Epidermal melanocyte (primary cell): ENCODE measurements around the gene APOD.
"Not testable (repeated sequence)": the region's sequence is repeated elsewhere in the genome, so short reads cannot be mapped to it uniquely, and the experiment has no call there.

ENCODE experiments used
- DNase-seq: peaks from one replicate; pipeline ENCODE4 v3.0.0; 2011; ENCODE audit warnings: low spot score; ENCODE audit not compliant: insufficient read length

APOD gene

DNA sequence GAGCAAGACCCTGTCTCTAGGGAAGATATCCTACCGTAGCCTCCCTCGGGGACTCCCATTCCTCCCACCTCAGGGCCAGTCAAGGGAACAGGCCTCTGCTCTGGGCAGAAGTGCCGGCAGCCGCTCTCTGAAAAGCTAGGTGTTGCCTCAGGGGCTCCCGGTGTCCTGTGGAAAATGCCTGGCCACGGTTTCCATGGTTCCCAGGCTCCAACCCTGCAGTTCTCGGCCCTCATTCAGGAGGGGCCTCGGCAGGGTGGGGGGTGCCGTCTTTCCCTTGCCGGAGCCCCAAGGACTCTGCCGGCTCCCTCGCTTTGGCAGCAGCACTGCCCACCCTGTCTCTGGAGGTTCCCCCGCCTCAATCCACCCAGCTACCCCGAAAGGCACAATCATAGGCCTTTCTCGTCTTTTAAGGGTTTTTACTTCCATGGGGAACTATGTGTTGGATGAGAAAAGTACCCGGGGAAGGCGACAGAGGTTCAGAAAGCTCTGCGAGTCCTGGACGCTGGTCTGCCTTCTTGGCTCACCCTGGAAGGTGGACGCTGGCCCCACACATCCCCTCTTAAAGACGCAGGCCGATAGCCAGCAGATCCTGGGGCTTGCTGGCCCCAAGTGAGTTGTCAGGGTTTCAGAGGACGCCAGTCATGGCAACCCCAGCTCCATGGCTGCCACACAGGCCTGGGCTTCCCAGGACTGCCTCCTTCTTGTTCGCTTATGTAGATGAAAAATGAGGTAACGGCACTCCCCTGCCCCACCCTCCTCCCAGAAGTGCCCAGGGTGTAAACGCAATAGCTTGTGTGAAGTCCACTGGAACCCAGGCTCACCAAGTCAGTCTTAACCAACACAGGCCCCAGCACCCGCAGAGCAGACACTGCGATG lies 34.3 kb upstream of the APOD start:
- DNase-seq = not testable (repeated sequence)

DNA sequence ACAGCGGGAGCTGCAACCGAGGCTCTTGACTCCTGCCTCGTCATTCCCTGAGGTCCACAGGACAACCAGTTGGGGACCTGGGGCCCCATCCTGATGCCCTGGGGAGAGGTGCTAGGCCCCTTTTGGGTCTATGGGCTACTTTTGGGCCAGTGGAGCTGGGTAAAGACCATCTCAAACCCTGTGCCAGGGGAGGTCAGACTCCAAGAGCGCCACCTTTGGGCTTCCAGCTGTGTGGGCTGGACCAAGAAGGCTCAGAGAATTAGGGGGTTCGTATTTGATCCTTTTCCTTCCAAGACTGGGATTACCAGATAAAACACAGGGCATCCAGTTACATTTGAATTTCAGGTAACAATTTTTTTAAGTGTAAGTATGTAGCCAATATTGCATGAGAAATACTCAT lies 33.4 kb upstream of the APOD start:
- not testable (repeated sequence) for DNase-seq

DNA sequence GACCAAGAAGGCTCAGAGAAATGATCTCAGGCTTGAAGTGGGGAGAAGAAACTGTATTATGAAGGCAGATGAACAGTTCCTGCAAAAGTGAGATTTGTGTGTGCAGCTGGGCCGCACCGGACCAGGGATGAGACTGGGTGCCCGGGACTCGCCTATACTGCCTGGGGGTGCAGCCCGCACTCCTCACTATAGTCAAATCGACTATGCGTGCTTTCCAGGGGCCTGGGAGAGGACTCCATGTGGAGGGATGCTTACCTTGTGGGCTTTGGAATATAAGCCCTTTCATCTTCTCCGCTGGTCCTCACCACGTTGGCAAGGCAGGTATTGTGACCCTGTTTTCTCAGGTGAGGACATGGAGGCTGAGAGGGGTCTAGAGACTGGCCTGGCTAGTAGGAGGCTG lies 32.9 kb upstream of the APOD start:
- DNase-seq = no peak

DNA sequence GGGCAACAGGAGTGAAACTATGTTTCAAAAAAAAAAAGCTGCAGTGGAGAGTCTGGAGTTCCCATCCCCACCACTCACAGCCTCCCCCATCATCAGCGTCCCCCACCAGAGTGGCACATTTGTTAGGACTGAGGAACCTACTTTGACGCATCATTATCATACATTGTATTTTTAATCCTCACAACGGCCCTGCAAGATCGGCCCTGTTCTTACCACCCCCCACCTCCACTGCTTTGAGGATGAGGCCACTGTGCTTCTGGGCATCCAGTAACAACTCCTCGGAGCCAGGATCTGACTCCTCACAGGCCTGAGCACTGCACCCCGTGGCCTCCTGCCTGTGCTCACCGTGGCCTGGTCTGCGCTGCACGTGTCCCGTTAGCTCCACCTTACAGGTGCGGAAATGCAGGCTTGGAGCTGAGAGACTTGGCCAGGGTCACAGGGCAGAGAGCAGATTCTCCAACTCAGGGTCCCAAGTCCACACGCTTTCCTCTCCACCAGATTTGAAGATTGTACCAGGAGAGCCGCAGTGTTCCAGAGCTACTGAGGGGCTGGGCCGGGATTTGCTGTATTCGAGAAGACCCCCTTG lies 32.3 kb upstream of the APOD start:
- DNase-seq = not testable (repeated sequence)

DNA sequence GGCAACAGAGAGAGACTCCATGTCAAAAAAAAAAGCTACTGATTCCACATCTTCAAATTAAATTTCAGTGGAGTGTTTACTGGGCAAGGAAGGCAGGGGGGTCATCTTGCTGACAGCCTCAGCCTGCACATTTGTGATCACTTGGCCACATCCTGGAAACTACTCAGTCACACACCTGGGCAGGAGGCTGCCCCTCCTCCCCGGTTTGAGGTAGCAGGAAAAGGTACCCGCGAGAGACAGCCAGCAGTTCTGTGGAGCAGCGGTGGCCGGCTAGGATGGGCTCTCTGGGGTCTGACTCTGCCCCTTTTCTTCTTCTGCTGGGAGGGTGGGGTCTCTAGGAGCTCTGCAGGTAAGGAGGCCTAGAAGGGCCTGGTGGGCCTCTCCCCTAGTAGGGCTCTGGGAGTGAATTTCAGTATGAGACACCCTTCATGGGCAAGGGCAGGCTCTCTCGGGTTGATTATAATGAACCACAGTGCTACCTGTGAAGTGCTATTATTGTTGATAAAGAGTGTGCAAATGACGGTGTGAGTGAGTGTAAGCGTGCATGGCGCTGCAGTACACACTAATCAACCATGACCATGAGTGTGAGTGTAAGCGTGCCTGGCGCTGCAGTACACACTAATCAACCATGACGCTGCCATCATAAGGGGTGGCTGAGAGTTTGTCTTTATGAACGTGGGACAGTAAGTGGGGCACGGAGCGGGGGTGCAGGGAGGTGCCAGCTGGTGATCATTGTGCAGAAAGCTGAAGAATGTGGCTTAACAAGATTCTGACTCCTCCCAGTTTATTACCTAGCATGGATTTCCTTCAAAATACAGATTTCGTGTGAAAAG lies 31.1 kb upstream of the APOD start:
- not testable (repeated sequence) for DNase-seq

DNA sequence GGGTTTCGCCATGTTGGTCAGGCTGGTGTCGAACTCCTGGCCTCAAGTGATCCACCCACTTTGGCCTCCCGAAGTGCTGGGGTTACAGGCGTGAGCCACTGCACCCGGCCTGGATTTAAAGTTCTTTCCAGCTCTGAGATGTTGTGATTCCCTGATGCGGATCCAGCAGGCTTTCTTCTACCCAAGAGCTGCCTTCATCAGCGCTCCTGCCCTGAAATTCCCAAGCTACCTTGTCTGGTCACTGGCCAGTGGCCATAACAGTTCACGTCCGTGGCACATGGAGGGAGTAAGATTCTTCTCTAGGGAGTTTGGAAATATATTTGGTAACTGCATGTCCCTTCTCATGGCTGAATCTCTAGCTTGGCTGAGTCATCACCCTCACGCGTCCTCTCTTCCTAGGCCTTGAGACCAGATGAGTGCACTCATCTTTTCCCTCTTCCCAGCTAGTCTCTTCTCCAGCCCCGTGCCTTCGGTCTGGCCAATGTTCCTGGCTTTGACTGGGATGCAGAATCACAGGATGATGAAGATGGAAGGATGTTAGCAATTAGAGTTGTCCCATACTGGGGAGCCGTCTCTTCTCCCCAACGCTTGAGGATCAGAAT lies 29.8 kb upstream of the APOD start:
- DNase-seq = no peak

DNA sequence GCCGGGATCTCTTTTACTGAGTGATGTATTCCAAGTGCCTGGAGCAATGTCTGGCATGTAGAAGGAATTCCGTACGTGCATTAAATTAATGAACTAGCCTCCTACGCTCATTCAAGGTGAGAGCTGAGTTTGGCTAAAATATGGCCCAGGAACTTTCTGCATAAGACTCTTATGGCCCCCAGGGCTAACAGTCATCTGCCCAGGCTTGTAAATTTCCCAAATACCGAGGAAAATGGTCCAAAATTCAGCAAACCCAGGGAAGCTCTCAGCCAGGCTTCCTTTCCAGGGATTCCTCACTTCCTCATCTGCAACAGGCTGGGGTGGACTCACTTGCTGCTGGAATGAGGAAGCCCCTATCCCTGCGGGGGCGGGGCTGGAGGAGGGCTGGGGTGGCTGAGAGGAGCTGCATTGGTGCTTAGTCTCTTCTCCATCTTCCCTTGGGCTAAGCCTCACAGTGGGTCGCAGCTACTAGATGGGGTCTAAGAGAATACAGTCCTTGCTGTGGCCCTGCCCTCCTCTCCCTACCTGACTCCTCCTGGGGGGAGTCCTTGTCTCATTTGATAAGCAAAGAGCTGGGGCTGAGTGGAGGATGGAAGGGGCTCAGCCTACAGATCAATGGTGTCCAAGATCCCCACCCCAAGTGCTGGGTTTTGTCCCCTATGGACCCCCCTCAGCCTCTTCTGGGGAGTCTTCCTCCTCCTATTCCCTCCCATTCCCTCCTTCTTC lies 28.5 kb upstream of the APOD start:
- no peak for DNase-seq

DNA sequence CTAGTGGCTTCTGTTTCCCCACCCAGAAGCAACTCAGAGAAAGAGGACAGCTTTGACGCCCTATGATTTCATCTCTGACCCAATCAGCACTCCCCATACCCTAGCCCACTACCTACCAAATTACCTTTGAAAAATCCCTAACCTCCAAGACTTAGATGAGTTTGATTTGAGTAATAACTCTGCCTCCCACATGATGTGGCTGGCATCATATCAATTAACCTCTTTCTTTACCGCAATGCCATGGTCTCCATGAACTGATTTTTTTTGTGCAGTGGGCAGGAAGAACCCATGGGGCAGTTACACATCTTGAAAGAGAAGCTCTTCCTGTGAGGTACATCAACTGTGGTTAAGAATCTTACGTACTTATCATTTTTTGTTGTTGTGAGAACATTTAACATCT lies 25.5 kb upstream of the APOD start:
- no peak for DNase-seq

DNA sequence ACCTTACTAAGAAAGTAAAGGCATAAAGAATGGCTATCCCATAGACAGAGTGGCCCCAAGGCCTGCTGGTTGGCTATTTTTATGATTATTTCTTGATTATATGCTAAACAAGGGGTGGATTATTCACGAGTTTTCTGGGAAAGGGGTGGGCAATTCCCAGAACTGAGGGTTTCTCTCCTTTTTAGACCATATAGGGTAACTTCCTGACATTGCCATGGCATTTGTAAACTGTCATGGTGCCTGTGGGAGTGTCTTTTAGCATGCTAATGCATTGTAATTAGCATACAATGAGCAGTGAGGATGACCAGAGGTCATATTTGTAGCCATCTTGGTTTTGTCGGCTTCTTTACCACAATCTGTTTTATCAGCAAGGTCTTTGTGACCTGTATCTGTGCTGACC lies 18.0 kb upstream of the APOD start:
- DNase-seq = not testable (repeated sequence)

DNA sequence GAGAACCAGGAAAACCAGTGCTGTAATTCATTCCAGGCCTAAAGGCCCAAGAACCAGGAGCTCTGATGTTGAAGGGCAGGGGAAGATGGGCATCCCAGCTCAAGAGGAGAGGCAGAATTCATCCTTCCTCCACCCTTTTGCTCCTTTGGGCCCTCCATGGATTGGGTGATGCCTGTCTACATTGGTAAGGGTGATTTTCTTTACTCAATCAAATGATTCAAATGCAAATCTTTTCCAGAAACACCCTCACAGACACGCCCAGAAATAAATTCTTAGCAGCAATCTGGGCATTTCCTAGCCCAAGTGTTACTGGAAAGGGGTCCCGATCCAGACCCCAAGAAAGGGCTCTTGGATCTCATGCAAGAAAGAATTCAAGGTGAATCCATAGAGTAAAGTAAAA lies 17.6 kb upstream of the APOD start:
- no peak for DNase-seq

DNA sequence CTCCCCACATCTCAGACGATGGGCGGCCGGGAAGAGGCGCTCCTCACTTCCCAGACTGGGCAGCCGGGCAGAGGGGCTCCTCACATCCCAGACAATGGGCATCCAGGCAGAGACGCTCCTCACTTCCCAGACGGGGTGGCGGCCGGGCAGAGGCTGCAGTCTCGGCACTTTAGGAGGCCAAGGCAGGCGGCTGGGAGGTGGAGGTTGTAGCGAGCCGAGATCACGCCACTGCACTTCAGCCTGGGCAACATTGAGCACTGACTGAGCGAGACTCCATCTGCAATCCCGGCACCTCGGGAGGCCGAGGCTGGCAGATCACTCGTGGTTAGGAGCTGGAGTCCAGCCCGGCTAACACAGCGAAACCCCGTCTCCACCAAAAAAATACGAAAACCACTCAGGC lies 16.2 kb upstream of the APOD start:
- not testable (repeated sequence) for DNase-seq

DNA sequence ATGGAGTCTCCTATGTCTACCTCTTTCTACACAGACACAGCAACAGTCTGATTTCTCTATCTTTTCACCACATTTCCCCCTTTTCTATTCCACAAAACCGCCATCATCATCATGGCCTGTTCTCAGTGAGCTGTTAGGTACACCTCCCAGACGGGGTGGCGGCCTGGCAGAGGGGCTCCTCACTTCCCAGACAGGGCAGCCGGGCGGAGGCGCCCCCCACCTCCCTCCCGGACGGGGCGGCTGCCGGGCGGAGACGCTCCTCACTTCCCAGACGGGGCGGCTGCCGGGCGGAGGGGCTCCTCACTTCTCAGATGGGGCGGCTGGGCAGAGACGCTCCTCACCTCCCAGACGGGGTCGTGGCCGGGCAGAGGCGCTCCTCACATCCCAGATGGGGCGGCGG lies 15.8 kb upstream of the APOD start:
- DNase-seq = not testable (repeated sequence)

DNA sequence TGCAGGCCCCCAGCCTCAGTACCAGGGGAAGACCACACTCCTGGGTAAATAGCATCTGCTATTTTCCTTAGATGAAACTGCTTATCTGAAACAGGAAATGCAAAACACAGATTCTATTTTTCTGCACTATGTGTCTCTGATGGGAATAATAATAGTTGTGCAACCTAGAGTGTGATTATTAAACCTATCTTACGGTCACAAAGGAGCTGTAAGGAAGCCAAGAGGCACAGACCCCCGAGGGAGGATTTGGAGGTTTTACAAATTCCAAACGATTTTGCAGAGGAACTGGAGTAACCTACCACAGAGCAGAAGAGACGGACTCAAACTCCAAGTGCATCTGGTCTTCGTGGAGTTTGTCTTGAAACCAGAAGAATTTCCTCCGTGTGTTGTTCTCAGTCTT lies 14.1 kb upstream of the APOD start:
- no peak for DNase-seq

DNA sequence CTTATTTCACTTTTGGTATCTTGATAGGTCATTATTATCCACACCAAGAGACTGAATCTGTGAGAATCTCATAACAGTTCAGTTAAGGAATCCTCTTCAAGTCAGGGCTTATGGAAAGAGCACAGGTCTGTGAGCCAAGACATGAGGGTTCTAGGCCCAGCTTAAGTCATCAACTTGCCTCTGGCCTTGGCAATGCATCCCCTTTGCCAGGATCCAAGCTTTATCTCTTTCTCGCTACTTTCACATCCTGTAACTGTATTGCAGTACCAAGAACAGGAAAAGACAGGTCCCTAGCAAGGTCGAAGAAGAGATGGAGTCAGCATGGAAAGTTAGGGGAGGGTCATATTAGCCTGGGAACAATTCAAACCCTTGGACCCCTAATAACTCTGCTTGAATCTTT lies 13.5 kb upstream of the APOD start:
- no peak for DNase-seq

DNA sequence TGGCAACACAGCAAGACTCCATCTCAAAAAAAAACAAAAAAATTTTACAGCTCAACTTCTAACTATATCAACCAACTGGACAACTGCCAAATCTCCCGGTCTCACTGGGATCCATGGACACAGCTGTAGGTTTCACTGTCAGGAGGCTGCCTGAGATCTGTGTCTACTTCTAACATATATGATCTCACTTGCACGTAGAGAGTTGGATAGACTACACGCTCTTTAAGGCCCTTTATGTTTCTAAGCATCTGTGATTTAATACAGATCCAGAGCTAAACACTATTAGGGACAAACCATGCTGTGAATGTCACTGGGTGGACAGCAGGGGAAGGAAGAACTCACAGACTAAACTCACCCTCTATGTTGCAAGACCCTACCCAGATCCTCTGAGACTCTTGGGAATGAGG lies 13.0 kb upstream of the APOD start:
- DNase-seq = no peak

DNA sequence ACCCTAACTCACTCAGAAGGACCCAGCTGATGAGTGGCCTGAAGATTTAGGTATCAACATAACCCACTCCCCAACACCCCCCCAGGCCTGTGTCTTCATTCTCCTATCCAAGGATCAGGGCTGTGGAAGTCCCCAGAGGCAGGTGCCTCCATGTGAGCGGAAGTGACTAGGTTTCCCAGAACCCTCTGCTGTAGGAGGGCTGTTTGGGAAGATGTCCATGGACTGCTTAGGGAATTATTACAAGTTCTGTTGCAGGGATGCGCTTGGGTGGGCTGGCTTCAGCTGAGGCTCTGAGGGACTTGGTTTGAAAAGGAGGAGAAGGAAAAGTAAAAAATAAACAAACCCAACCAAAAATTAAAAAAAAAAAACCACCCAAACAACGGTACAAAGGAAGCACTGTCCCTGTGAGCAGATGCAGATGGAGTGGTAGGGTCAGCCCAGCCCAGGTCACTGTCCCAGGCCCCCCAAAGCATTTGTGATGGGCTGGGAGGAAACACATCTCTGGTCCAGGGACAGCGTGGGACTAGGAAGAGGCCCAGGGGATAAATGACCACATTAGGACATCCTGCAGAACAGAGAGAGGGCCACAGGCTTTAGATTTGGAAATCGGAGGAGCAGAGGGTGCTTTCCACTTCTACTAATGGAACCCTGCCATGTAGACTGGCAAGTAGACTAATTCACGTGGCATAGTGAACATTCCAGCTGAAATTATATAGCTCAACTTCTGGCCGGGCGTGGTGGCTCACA lies 12.2 kb upstream of the APOD start:
- no peak for DNase-seq

DNA sequence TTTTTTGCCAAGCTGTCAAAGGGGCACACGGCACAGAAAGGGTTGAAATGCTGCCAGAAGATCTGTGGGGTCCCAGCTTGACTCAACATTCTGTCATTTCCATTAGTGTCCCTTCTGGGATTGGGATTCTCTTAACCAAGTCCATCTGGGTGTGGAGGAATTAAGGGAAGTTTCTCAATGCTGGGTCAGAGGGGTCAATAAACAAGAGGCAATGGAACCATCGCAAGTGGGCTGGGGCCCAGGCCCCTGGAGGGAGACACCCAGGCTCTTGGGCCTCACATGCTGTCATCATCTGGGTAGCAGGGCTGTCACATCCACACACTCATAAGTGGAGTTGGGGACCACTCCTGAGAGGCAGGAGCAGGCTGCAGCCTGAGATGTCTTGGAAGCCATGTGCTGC lies 8.1 kb upstream of the APOD start:
- DNase-seq = no peak

DNA sequence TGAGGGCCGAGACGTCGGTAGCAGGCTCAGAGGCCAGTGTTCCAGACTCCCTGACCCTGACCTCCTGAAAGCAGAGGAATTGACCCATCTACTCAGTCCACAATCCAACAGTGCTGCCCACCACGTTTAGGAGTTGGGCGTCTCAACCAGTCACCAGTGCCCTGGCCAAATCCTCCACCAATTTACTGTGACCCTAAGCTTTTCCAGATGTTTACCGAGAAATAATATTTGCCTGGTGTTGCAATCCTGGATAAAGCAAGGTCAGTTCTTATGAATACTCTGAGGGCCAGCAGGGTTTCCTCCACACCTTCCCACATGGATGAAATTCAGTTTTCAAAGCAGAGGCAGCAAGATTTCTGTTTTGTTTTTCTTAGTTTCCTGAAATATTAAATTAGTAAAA lies 7.5 kb upstream of the APOD start:
- no peak for DNase-seq

DNA sequence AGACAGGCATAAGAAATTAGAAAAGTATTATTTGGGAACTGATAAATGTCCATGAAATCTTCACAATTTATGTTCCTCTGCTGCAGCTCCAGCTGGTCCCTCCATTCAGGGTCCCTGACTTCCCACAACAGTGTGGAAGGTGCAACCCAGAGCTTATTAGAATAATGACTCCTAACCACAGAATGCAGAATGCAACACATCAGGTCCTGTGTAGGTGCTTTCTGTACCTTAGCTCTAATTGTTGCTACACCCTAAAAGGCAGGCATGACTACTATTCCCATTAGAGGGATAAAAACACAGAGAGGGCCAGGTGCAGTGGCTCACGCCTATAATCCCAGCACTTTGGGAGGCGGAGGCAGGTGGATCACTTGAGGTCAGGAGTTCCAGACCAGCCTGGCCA lies 6.6 kb upstream of the APOD start:
- DNase-seq = not testable (repeated sequence)

DNA sequence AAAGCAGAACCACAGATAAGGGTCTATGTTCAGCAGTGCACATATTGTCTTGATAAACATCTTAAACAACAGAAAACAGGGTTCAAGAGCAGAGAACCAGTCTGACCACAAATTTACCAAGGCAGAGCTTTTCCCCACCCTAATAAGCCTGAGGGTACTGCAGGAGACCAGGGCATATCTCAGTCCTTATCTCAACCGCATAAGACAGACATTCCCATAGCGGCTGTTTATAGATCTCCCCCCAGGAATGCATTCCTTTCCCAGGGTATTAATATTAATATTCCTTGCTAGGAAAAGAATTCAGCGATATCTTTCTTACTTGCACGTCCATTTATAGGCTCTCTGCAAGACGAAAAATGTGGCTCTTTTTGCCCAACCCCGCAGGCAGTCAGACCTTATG lies 6.1 kb upstream of the APOD start:
- not testable (repeated sequence) for DNase-seq
